ENCODE results near the gene GALT. TPM values are rescaled to one million over a fixed set of nuclear protein-coding genes. Genes with fewer than 3 reads are reported as not detected.

The GALT gene
- total and polyA plus RNA-seq, 2 experiments from 2014 or later, result 31.5 to 35.1 TPM

DNA sequence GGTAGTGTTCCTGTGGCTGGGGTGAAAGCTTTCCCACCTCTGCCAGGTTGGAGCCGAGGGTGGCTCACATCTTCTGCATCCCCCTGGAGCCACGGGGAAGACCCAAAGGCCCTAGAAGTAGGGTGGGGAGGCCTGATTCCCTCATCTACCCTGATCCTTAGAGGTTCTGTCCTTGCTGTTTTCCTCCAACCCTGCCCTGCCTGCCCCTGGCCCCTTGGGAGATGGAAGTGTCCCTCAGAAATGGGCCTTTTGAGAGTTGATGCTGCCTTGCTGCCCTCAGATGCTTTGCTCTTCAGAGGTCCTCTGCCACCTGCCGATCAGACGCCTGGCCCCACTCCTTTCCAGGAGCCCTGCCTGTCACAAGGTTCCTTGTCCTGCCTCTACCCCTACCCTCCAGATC lies 38.3 kb downstream of the GALT start:
- H3K36me3 ChIP-seq (ENCODE audit: insufficient read depth), result no peaks in the 10 kb centered on the region
- TF ChIP-seq ETS1 (IDR thresholded peaks at IDR 0.05) (no peak), CREB1 (CRISPR knock-in tag; IDR thresholded peaks at IDR 0.05; ENCODE audit: low read depth) (no peak), EZH2phosphoT487 (IDR thresholded peaks at IDR 0.05; ENCODE audit: unreplicated experiment) (no peak), STAT1 (IDR thresholded peaks at IDR 0.05; ENCODE audit: unreplicated experiment) (no peak), REST (IDR thresholded peaks at IDR 0.05; ENCODE audit: unreplicated experiment) (no peak), ZNF114 (CRISPR knock-in tag; IDR thresholded peaks at IDR 0.05) (no peak), ZNF331 (CRISPR knock-in tag; IDR thresholded peaks at IDR 0.05; ENCODE audit: low read depth) (no peak), EZH2 (IDR thresholded peaks at IDR 0.05; ENCODE audit: low read depth, unreplicated experiment) (no peak), JUNB (IDR thresholded peaks at IDR 0.05; ENCODE audit: unreplicated experiment) (no peak), POLR2AphosphoS5 (IDR thresholded peaks at IDR 0.05; ENCODE audit: low read depth) (no peak), NANOG (IDR thresholded peaks at IDR 0.05; ENCODE audit: borderline replicate concordance) (no peak)
- TF ChIP-seq, protein P1, sequence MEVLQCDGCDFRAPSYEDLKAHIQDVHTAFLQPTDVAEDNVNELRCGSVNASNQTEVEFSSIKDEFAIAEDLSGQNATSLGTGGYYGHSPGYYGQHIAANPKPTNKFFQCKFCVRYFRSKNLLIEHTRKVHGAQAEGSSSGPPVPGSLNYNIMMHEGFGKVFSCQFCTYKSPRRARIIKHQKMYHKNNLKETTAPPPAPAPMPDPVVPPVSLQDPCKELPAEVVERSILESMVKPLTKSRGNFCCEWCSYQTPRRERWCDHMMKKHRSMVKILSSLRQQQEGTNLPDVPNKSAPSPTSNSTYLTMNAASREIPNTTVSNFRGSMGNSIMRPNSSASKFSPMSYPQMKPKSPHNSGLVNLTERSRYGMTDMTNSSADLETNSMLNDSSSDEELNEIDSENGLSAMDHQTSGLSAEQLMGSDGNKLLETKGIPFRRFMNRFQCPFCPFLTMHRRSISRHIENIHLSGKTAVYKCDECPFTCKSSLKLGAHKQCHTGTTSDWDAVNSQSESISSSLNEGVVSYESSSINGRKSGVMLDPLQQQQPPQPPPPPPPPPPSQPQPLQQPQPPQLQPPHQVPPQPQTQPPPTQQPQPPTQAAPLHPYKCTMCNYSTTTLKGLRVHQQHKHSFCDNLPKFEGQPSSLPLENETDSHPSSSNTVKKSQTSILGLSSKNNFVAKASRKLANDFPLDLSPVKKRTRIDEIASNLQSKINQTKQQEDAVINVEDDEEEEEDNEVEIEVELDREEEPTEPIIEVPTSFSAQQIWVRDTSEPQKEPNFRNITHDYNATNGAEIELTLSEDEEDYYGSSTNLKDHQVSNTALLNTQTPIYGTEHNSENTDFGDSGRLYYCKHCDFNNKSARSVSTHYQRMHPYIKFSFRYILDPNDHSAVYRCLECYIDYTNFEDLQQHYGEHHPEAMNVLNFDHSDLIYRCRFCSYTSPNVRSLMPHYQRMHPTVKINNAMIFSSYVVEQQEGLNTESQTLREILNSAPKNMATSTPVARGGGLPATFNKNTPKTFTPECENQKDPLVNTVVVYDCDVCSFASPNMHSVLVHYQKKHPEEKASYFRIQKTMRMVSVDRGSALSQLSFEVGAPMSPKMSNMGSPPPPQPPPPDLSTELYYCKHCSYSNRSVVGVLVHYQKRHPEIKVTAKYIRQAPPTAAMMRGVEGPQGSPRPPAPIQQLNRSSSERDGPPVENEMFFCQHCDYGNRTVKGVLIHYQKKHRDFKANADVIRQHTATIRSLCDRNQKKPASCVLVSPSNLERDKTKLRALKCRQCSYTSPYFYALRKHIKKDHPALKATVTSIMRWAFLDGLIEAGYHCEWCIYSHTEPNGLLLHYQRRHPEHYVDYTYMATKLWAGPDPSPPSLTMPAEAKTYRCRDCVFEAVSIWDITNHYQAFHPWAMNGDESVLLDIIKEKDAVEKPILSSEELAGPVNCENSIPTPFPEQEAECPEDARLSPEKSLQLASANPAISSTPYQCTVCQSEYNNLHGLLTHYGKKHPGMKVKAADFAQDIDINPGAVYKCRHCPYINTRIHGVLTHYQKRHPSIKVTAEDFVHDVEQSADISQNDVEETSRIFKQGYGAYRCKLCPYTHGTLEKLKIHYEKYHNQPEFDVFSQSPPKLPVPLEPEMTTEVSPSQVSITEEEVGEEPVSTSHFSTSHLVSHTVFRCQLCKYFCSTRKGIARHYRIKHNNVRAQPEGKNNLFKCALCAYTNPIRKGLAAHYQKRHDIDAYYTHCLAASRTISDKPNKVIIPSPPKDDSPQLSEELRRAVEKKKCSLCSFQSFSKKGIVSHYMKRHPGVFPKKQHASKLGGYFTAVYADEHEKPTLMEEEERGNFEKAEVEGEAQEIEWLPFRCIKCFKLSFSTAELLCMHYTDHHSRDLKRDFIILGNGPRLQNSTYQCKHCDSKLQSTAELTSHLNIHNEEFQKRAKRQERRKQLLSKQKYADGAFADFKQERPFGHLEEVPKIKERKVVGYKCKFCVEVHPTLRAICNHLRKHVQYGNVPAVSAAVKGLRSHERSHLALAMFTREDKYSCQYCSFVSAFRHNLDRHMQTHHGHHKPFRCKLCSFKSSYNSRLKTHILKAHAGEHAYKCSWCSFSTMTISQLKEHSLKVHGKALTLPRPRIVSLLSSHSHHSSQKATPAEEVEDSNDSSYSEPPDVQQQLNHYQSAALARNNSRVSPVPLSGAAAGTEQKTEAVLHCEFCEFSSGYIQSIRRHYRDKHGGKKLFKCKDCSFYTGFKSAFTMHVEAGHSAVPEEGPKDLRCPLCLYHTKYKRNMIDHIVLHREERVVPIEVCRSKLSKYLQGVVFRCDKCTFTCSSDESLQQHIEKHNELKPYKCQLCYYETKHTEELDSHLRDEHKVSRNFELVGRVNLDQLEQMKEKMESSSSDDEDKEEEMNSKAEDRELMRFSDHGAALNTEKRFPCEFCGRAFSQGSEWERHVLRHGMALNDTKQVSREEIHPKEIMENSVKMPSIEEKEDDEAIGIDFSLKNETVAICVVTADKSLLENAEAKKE (CRISPR knock-in tag; IDR thresholded peaks at IDR 0.05), result no peak
- TF ChIP-seq, protein P2, sequence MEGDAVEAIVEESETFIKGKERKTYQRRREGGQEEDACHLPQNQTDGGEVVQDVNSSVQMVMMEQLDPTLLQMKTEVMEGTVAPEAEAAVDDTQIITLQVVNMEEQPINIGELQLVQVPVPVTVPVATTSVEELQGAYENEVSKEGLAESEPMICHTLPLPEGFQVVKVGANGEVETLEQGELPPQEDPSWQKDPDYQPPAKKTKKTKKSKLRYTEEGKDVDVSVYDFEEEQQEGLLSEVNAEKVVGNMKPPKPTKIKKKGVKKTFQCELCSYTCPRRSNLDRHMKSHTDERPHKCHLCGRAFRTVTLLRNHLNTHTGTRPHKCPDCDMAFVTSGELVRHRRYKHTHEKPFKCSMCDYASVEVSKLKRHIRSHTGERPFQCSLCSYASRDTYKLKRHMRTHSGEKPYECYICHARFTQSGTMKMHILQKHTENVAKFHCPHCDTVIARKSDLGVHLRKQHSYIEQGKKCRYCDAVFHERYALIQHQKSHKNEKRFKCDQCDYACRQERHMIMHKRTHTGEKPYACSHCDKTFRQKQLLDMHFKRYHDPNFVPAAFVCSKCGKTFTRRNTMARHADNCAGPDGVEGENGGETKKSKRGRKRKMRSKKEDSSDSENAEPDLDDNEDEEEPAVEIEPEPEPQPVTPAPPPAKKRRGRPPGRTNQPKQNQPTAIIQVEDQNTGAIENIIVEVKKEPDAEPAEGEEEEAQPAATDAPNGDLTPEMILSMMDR (conservative IDR thresholded peaks at IDR 0.05; ENCODE audit: low read depth in 2 of 2), result no peak
- DNase-seq (ENCODE audit: low spot score) (no peak), ATAC-seq (no peak)
- no peaks in the 10 kb centered on the region for H3K9me3 Mint-ChIP-seq
- no peaks in the 10 kb centered on the region for H3K27me3 ChIP-seq (ENCODE audit: insufficient read depth)
- no peak overlapping the region for H3K27ac ChIP-seq (ENCODE audit: low read depth)
- peaks cover 10% of the 10 kb centered on the region for H3K4me1 ChIP-seq (ENCODE audit: insufficient read depth)
- H3K4me1 Mint-ChIP-seq, result peaks cover 14% of the 10 kb centered on the region
- H3K9me2 ChIP-seq (ENCODE audit: insufficient read depth), result no peaks in the 10 kb centered on the region
- H3K27ac Mint-ChIP-seq, result no peak overlapping the region
- no peak overlapping the region for H3K4me2 ChIP-seq
- H3F3A ChIP-seq (replicated peaks; ENCODE audit: low read depth), result no peaks in the 10 kb centered on the region
- no peak overlapping the region for H3K4me3 ChIP-seq
- H4K20me1 ChIP-seq (replicated peaks; ENCODE audit: insufficient read depth), result no peaks in the 10 kb centered on the region
- peaks cover 6% of the 10 kb centered on the region for H3K27me3 Mint-ChIP-seq (ENCODE audit: insufficient read depth, low read depth, poor library complexity)
- H2AFZ ChIP-seq, result no peak overlapping the region
- no peak overlapping the region for H3K4me3 Mint-ChIP-seq
- no peaks in the 10 kb centered on the region for H3K36me3 Mint-ChIP-seq (ENCODE audit: low read depth)
- no peaks in the 10 kb centered on the region for H3K79me2 ChIP-seq (replicated peaks; ENCODE audit: insufficient read depth)
